NOMO-1 treated with dmso at 0.1 percent for 144 hours (cell line): ENCODE results near the gene PDS5A.
"Not testable (repeated sequence)": the region's sequence is repeated elsewhere in the genome, so short reads cannot be mapped to it uniquely, and the experiment has no call there.

Experiments used
- DNase-seq: peaks from one replicate; lab custom pipeline; 2025; ENCODE audit not compliant: unreplicated experiment; lab: John Stamatoyannopoulos, UW

The PDS5A gene

GRCh38 chr4:39840516-39840915 lies 137.2 kb downstream of the PDS5A start:
- not testable (repeated sequence) for DNase-seq

GRCh38 chr4:39840027-39840426 lies 137.7 kb downstream of the PDS5A start:
- no peak for DNase-seq

DNA sequence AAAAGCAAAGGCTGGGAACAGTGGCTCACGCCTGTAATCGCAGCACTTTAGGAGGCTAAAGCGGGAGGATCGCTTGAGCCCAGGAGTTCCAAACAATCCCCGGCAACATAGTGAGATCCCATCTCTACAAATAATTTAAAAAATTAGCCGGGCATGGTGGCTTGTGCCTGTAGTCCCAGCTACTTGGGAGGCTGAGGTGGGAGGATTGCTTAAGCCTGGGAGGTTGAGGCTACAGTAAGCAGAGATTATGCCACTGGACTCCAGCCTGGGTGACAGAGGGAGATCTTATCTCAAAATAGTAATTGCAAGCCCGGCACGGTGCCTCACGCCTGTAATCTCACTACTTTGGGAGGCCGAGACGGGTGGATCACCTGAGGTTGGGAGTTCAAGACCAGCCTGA lies 139.3 kb downstream of the PDS5A start:
- not testable (repeated sequence) for DNase-seq

- DNase-seq: no peak
Observed at GRCh38 chr4:39834269-39834668, 143.4 kb downstream of the PDS5A start.

GRCh38 chr4:39825741-39826231 lies 151.9 kb downstream of the PDS5A start:
- no peak for DNase-seq

GRCh38 chr4:39825090-39825489 lies 152.6 kb downstream of the PDS5A start:
- peak; percentile 84 for DNase-seq

DNA sequence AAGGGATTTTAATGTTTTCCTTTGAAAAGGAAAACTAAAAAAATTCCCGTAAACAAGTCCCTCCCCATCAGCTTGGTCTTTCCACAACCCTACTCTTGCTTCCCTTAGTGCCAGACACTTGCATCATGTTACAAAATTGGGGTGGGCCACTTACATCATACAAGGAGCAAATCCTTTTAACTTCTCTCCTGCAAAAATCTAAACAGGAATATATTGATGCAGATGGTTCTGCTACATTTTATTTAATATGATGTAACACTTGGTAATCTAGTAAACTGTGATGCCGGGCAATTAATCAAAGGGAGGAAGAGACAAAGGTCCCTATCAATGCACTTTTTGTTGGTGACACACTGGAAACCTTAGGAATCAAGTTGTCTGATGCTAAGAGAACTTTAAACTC lies 154.5 kb downstream of the PDS5A start:
- no peak for DNase-seq

DNA sequence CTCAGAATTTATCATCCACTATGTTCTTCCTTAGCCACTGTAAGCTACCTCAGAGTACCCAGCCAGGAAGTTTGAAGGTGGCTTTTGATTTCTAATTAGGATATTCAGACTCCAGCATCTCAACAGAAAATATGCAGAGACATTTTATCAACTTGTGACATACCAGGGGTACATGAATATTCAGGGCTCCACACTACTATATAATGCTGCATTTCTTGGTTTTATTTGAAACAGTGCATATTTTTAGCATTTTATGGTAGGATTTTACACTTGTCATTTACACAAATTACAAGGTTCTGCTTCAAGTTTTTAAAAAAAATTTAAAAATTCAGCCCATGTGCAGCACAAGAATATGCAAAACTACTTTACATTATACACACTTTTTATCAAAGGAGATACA lies 155.0 kb downstream of the PDS5A start:
- no peak for DNase-seq

- no peak for DNase-seq
Observed at GRCh38 chr4:39821951-39822350, 155.8 kb downstream of the PDS5A start.

DNA sequence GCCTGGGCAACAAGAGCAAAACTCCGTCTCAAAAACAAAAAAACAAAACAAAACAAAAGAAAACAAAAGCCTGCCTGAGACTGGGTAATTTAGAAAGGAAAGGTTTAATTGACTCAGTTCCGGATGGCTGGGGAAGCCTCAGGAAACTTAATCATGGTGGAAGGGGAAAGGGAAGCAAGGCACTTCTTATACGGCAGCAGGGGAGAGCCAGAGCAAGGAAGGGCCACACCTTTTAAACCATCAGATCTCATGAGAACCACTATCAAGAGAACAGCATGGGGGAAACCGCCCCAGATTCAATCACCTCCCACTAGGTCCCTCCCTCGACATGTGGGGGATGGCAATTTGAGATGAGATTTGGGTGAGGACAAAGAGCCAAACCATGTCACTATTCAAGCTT lies 157.5 kb downstream of the PDS5A start:
- DNase-seq: no peak

DNA sequence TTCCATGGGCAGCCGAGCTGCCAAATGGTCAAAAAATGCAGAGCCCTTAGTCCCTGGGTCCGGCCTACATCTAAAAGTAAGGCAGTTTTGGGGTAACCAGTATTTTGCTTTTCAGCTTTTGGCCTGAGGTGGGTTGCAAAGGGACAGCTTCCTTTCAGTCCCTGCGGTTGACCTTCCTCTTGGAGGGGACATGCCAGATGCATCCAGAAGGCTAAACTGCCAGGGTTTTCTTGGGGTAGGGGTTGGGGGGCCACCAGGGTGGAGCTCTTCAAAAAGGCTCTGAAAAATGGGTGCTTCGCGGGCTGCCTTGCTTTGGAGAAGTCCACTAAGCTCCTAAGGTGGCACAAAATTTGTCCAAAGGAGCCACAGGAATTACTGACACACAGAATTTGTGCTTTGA lies 159.1 kb downstream of the PDS5A start:
- DNase-seq: no peak

GRCh38 chr4:39814403-39815185 lies 163.1 kb downstream of the PDS5A start:
- no peak for DNase-seq

DNA sequence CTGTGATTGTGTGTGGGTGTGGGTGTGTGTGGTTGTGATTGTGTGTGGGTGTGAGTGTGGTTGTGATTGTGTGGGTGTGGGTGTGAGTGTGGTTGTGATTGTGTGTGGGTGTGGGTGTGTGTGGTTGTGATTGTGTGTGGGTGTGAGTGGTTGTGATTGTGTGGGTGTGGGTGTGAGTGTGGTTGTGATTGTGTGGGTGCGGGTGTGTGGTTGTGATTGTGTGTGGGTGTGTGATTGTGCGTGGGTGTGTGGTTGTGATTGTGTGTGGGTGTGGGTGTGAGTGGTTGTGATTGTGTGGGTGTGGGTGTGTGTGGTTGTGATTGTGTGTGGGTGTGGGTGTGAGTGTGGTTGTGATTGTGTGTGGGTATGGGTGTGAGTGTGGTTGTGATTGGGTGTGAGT lies 163.9 kb downstream of the PDS5A start:
- DNase-seq: not testable (repeated sequence)

DNA sequence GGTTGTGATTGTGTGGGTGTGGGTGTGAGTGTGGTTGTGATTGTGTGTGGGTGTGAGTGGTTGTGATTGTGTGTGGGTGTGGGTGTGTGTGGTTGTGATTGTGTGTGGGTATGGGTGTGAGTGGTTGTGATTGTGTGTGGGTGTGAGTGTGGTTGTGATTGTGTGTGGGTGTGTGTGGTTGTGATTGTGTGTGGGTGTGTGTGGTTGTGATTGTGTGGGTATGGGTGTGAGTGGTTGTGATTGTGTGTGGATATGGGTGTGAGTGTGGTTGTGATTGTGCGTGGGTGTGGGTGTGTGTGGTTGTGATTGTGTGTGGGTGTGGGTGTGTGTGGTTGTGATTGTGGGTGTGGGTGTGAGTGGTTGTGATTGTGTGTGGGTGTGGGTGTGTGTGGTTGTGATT lies 164.7 kb downstream of the PDS5A start:
- not testable (repeated sequence) for DNase-seq

- no peak for DNase-seq
Observed at GRCh38 chr4:39812500-39812899, 165.2 kb downstream of the PDS5A start.

- DNase-seq: peak; percentile 14
Observed at GRCh38 chr4:39808231-39808749, 169.4 kb downstream of the PDS5A start.

DNA sequence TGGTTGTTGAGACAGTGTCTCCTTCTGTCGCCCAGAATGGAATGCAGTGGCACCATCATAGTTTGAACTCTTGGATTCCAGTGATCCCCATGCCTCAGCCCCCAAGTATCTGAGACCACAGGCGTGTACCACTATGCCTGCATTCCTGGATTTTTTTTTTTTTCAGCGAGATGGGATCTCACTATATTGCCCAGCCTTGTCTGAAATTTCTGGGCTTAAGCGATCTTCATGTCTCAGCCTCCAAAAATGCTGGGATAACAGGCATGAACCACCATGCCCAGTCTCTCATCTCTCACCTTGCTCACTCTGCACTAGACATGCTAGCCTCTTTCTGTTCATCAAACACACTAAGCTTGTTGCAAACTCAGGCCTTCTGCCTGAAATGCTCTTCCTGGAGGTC lies 175.7 kb downstream of the PDS5A start:
- DNase-seq: no peak

DNA sequence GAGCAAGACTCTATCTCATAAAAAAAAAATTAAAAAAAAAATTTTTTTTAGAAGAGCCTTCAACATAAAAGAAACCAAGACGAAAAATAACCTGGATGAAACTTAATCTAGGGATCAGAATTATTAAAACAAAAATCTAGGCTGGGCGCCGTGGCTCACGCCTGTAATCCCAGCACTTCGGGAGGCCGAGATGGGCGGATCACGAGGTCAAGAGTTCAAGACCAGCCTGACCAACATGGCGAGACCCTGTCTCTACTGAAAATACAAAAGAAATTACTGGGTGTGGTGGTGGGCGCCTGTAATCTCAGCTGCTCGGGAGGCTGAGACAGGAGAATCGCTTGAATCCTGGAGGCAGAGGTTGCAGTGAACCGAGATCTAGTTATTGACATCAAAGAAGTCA lies 184.7 kb downstream of the PDS5A start:
- not testable (repeated sequence) for DNase-seq

- DNase-seq: no peak
Observed at GRCh38 chr4:39792529-39792928, 185.2 kb downstream of the PDS5A start.

DNA sequence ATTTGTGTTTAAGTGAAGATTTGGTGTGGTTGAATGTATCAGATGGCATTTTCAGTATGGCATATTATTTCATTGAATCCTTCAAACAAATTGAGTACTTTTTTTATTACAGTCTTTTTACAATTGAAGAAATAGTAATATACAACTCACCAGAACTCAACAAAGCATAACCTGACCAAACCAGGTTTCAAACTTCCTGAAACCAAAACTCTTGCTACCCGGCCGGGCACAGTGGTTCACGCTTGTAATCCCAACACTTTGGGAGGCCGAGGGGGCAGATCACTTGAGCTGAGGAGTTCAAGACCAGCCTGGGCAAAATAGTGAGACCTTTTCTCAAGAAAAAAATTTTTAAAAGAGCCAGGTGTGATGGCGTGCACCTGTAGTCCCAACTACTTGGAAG lies 185.6 kb downstream of the PDS5A start:
- DNase-seq: no peak

- no peak for DNase-seq
Observed at GRCh38 chr4:39786838-39787237, 190.9 kb downstream of the PDS5A start.

GRCh38 chr4:39785083-39785482 lies 192.6 kb downstream of the PDS5A start:
- DNase-seq: no peak

GRCh38 chr4:39781988-39782387 lies 195.7 kb downstream of the PDS5A start:
- not testable (repeated sequence) for DNase-seq
